Stimulated activated CD8-positive, alpha-beta memory T cell treated with anti-CD3 and anti-CD28 coated beads, Interleukin-12 subunit alpha, Interleukin-12 subunit beta, amount 100 ng/mL, for 24 hours (primary cell): ENCODE results near the gene PLCD3.

Experiments
- DNase-seq: peaks from one replicate; pipeline ENCODE4 v3.0.0-alpha.2; 2020; ENCODE audit errors: extremely low read depth

PLCD3 gene

GRCh38 chr17:45149669-45150664 is 17.7 kb upstream of the PLCD3 start:
- no peak for DNase-seq

DNA sequence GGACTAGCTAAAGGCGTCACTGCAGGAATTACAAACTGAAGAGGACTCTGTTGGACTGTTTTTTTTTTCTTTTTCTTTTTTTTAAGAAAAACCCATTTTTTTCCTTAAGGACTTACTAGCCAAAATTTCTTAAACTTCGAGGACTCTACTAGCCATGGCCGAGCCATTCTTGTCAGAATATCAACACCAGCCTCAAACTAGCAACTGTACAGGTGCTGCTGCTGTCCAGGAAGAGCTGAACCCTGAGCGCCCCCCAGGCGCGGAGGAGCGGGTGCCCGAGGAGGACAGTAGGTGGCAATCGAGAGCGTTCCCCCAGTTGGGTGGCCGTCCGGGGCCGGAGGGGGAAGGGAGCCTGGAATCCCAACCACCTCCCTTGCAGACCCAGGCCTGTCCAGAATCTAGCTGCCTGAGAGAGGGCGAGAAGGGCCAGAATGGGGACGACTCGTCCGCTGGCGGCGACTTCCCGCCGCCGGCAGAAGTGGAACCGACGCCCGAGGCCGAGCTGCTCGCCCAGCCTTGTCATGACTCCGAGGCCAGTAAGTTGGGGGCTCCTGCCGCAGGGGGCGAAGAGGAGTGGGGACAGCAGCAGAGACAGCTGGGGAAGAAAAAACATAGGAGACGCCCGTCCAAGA is 16.8 kb upstream of the PLCD3 start:
- no peak for DNase-seq

DNA sequence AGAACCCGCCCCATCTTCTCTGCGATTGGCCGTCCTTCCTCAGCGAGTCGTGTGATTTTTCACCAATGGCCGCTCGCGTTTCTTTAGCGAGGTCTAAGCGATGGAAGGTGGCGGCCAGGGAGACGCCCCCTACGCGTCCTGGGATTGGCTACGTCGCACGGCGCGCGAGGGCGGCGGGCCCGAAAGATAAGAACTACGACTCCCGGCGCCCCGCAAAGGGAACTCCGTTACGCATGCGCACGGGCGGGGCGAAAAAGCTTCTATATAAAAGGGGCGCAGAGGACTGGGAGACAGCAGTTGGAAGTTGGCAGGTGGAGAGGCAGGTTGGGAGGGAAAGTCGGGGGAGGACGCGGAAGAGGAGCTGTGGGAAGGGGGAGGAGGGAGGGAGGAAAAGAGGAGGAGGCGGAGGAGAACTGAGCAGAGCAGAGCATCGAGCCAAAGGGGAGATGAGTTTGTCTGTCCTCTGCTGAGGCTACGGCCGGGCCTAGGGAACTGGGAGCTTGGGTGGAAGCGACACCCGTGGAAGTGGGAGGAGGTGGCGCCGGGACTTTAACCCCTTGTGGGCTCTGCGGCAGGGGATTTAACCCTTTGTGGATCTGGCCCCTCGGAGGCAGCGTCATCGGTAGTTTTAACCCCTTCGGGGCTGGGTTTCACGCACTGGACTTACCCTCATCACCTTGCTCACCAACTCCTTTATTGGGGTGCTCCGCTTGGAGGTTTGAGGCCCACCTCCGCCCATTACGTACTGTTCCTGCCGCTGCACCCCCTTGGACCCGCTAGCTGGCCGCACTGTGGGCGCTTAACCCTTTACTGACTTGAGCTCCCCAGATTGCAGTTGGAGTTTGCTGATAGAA is 16.1 kb upstream of the PLCD3 start, which contains the start of gene HEXIM1:
Gene HEXIM1, plus strand, starts transcription at position 293 of the 854 bp plus-strand sequence. CDS start 716 bp downstream, outside the sequence.
- DNase-seq = peak; percentile 94

DNA sequence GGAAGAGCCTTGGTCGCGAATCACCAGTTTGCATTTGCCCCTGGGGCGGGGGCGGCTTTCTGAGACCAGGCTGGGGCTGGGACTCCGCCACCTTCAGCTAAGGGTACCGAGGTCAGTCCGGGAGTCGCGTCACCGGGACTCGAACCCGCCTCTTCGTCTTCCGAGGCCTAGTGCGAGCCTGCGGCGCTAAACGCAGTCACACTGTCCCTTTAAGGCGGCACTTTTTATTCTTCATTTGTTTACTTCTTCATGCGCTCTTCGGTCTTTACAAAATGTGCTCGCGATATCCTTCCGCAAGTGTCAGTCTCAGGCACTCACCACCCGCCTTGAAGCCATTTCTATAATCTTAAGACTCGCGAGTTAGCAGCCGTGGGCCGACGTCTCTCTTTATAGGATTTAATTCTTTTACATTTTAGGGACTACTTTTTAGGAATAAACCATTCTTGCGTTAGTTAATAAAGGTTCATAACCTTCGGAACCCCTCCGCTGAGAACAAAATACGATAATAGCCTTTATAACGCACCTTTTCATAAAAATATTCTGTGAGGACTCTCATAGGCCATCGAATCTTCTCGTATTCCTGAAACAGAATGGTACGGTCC is 15.4 kb upstream of the PLCD3 start:
- no peak for DNase-seq

GRCh38 chr17:45146890-45147580 is 14.7 kb upstream of the PLCD3 start:
- no peak for DNase-seq

DNA sequence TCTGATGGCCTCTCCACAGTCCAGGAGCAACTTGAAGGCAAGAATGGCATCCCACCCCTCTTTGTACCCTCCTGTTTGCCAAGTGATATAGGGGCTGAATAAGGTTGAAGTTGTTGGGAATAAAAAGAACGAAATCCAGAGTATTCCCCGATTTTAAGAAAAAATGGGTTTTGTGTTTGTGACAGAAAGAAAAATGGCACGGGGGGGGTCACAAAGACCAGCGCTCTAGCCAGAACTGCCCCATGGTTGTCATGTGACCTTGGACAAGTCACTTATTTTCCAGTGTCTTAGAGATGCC is 14.2 kb upstream of the PLCD3 start:
- DNase-seq = no peak

DNA sequence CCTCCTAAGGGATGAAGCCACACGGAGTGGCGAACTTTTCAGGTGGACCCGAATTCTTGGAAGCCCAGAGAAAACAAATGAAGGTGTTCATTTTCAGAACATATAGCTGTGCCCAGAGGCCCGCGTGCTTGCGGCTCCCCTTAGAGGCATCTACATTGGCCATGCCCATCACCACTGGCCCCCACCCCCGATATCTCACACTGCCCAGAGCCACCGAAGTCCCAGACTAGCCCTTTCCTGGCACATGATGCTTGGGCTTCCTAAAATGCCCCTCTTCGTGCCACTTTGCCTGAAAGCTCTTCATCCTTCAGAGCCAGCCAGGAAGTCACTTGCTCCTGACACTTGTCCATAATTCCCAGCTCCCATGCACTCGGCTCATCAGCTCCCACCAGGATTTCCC is 13.9 kb upstream of the PLCD3 start:
- no peak for DNase-seq

- no peak for DNase-seq
Observed at GRCh38 chr17:45145035-45145389, 12.7 kb upstream of the PLCD3 start.

GRCh38 chr17:45144199-45145034 is 12.1 kb upstream of the PLCD3 start:
- no peak for DNase-seq

DNA sequence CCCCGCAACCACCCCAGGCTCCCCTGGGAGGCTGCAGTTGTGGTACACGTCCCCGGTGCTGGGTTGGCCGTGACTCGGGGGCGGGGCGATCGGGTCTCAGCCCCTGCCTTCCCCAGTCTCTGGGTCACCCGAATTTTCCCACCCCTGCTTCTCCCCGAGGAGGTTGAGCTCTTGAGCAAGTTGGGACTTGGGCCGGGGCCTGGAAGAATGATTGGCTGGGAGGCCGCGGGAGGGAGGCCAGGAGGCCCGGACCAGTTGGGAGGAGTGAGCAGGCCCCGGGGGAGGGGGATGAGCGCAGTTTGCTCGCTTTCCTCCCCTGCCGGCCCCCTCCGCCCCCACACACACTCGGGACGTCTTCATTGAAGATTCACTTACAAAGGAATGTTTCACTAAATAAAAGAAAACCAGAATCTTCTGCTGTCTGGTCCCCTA is 11.5 kb upstream of the PLCD3 start:
- no peak for DNase-seq

GRCh38 chr17:45143094-45143670 is 10.9 kb upstream of the PLCD3 start:
- no peak for DNase-seq

DNA sequence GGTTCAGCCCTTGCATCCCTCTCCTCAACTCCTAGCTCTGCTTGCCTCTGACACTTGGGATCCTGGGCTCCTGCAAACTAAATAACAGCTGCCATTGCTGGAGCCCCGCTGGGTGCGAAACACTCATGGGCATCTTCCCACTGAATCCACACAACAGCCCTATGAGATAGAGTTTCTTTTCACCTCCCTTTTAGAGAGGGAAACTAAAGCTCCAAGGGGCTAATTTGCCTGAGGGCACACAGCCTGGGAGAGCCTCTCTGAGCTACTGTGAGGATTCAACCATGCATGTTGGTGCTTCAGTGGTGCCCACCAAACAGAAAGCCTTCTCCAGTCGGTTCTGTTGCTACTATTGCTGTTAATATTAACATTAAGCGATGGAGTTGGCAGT is 7.2 kb upstream of the PLCD3 start:
- no peak for DNase-seq

GRCh38 chr17:45138911-45139532 is 6.7 kb upstream of the PLCD3 start:
- DNase-seq = no peak

DNA sequence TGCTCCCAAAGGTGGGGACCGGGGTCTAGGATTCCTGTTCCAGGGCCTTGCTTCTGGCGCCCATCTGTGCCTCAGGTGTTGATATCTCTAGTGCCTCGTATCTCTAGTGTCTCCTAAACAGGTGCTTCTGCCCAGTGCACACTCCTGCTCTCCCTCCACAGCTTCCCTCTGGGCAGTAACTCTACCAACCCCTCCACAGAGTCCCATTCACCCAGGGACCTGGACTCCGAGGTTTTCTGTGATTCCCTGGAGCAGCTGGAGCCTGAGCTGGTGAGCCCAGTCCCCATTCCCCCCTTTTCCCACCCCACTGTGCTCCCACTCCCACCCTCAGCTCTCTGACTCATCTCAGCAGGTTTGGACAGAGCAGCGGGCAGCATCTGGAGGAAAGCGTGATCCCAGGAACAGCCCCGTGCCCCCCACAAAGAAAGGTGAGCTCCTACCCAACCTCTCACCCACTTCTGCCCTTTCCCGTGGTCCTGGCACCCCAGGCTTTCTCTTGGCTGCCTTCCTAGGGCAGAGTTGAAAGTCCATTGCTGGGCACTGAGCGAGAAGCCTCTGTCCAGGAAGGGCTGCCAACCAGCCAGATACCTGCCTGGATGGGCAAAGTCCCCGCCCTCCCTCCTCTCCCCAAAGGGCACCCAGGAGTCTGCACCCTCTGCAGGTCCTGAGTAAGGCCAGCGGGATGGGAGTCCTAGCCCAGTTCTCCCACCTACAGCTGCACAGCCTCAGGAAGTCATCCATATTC is 5.4 kb upstream of the PLCD3 start:
- DNase-seq = no peak

DNA sequence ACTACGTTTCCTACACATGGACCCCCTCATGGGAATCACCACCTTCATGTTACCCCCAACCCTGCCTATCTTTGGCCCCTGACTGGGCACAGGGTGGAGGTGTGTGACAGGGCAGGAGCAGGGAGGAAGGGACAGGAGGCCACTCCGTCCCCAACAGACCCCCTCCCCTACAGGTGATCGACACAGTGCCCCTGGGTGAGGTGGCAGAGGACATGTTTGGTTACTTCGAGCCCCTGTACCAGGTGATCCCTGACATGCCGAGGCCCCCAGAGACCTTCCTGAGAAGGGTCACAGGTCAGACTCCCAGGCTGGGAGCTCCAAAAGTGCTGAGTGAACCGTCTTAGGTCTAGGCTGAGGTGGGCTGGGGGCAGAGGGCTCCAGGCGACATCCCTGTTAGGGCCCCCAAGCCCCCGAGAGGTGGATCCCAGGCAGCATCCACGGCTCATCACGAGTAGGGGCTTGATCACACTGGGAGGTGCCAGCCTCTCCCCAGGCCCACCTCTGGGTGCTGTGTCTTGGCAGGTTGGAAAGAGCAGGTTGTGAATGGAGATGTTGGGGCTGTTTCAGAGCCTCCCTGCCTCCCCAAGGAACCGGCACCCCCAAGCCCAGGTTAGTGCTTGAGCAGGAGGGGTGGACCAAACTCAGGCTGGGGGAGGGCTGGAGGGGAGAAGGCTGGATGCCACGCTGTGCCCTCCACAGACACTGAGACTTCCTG is 4.7 kb upstream of the PLCD3 start:
- no peak for DNase-seq

GRCh38 chr17:45135978-45136791 is 3.9 kb upstream of the PLCD3 start:
- DNase-seq = no peak
